GM21786 (cell line): ENCODE results near the gene SFTPD.

Experiments used
- ATAC-seq: cut with Tn5 transposase; IDR thresholded peaks from one replicate; pipeline ENCODE4 v1.9.1; 2021; ENCODE audit not compliant: unreplicated experiment

The SFTPD gene

GRCh38 chr10:79946271-79947082 is 2.4 kb downstream of the SFTPD start:
- ATAC-seq: no peak

GRCh38 chr10:79944428-79945395 is 4.2 kb downstream of the SFTPD start:
- ATAC-seq: no peak

DNA sequence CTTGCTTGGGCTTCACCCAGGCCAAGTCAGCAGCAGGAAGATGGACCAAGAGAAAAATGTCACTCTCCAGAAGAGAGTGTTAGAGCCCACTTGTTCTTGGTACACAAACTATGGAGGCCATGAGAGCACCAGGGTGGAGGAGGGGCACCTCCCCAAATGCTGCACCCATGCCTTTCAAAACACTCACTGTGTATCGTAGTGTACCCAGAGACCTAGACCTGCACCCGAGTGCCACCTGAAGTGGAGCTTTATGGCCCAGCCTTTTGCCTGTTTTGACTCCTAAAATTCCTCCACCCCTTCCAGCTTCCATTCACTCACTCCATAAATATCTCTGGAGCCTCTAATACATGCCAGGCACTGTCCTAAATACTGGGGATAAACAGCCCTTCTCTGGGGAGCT is 5.0 kb downstream of the SFTPD start:
- ATAC-seq: no peak

GRCh38 chr10:79942261-79943185 is 6.4 kb downstream of the SFTPD start:
- ATAC-seq: no peak

DNA sequence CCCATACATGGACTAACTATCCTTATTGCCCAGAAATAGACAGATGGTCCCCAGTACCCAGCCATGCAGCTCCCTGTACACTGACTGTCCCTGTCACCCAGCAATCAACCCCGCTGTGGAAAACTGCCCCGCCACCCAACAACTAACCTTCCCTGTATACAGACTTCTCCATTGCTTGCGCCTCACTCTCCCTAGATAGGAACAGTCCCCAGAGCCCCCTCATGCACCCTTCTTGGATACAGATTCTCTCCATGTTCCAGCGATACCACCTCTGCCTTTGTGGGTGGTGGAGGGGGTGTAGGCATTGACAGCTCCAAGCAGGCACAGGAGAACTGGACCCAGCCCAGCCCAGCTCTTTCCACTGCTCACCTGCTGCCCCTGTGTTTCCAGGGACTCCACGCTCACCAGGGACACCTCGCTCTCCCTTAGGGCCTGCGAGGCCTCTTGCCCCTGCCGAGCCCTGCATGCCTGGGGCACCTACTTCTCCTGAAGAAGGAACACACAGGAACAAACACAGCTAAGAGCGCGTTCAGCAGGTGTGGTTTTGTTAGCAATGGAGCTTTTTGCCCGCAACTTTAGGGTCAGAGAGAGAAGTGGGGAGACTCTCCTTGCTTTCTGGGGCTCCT is 7.2 kb downstream of the SFTPD start:
- ATAC-seq: no peak

GRCh38 chr10:79941146-79941545 is 7.8 kb downstream of the SFTPD start:
- no peak for ATAC-seq

DNA sequence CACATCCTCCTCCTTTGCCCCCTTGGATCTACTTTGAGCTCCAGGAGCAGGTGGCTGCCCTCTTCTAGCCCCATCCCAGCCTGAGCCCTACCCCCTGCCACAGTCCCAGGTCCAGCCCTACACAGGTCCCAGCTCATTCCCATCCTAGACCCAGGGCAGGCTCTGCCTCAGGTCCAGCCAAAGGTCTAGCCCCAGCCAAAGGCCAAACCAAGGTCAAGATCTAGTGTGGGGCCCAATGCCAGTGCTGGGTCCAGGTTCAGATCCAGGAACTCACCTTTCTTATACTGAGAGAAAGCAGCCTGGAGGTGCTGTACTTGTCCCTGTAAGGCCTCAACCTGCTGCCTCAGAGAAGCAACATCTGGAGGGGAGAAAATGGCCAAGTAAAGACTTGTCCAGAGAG is 8.5 kb downstream of the SFTPD start:
- ATAC-seq: no peak

DNA sequence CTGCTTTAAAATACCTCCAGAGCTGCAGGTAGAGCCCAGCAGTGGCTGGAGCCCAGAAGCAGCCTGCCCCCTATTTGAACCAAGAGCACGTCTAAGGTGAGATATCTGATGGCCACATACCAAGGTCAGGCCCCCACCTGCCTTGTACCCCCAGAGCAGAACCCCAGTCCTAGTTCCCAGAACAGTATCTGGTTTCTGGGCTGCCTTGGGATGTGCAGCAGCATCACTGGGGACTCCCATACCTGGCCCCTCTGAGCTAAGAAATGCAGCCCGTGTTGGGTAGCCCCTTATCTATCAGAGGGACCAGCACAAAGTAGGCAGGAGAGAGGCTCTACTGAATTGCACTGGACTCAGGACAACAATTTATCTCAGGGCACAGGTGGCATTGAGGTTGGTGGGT is 8.9 kb downstream of the SFTPD start:
- ATAC-seq: no peak

GRCh38 chr10:79938728-79939406 is 10.0 kb downstream of the SFTPD start:
- peak; percentile 59 for ATAC-seq

DNA sequence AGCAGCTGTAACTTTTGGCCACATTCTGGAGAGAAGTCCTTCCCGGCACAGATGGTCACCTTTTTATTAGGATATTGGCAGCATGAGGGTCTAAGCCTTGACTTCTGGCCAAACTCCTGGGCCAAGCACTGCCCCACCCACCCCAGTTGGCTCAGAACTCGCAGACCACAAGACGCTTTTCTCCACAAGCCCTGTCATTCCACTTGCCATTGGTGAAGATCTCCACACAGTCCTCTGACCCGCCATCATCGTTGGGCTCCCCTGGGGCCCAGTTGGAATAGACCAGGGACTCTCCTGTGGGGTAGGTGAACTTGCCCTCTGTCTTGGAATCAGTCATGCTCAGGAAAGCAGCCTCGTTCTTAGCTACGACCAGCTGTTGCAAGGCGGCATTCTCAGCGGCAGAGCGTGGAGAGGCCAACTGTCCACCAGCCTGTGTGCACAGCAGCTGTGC is 11.2 kb downstream of the SFTPD start:
- no peak for ATAC-seq

GRCh38 chr10:79936625-79937615 is 12.0 kb downstream of the SFTPD start:
- ATAC-seq: no peak

GRCh38 chr10:79933961-79934360 is 14.9 kb downstream of the SFTPD start:
- no peak for ATAC-seq

DNA sequence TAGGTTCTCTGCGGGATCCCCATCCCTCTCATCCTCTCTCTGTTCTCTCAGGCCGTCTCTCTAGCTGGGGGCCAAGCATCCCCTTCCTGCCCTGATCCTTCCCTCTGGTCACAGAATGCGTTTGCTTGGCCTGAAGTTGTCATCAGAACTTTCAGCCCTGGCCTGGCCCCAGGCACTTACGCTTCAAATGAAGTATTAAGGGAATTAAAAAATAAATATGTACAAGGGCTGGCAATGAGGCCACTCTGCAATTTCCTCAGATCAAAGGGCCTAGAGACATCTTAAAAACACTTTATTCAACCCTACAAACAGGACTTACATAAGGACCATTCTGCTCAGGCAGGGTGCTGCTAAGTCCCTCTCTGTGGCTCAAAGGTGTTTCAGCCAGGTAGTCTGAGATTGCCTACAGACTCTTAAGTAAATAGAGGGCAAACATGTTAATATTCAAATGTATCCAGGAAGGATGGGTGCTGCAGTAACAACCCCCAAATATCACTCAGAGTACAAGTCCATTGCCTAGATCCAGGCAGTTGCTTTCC is 16.0 kb downstream of the SFTPD start:
- no peak for ATAC-seq

DNA sequence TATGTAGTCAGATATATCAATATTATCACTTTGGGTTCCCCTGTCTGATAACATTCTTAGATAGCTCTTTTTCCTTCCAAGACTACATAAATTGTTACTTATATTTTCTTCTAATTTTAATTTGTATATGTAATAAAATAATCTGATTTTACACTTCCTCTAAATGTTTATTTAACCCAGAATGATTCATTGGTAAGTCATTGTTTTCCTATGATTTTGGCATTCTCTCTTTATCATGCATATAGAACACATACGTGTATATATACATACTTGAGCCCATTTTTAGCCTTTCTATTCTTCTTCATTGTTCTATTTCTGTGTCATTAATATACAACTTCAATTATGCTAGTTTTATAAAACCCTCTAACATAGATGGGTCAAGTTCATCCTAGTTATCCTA is 16.6 kb downstream of the SFTPD start:
- ATAC-seq: no peak

DNA sequence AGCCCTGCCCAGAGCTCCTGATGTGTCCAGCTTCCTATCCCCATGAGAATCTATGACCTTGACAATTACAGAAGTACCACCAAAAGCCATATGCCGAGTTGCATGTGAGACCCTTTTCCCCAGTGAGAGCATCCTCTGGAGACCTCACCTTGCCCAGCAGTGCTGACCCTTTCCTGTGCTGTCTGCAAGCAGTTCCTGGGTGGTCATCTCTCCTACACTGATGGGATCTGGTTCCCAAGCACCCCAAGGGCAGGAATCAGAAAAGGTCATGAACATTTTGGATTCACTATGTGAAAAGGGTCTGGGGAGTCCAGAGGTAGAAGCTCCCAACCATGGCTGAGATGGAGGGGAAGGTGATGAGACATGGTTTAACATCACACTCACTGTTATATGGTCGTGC is 18.2 kb downstream of the SFTPD start:
- no peak for ATAC-seq

DNA sequence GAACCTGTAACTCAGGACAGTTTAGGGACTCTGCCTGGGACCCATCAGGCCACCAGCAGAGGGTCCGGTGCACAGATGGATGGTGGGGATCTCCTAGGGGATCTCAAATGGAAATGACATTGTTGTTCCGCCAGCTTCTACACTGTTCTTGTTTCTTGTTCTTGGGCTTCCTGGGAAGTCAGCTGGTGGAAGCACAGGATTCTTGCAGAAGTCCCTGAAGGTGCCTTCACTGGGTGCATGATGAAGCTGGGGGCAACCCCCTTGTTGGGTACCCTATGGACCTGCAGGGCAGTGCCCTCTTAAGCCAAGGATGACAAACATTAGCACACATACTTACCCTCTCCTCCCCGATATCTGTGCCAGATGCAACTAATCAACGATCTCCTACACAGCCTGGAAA is 18.6 kb downstream of the SFTPD start:
- ATAC-seq: no peak

DNA sequence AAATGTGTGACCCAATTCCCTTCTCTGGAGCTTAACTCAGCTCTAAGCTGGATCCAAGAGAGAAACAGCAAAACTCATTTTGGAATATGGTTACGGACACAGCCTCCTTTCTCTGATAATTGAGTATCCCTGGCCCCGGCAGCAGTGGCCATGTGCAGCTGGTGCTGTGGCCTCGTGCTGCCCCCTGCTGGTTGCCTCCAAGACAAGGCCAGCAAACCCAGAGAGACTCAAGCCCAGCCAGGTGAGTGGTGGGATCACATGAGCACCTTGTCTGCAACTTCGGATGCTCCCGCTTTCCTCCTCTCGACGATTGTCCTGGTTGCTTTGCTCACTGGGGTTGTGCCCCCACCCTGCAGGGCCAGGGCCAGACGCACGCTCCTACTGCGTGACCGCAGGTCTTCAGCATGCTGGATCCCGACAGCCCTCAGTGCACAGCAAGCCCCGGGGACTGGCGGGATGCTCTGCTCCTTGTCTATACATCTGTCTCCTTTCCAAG is 19.4 kb downstream of the SFTPD start:
- peak; percentile 85 for ATAC-seq

DNA sequence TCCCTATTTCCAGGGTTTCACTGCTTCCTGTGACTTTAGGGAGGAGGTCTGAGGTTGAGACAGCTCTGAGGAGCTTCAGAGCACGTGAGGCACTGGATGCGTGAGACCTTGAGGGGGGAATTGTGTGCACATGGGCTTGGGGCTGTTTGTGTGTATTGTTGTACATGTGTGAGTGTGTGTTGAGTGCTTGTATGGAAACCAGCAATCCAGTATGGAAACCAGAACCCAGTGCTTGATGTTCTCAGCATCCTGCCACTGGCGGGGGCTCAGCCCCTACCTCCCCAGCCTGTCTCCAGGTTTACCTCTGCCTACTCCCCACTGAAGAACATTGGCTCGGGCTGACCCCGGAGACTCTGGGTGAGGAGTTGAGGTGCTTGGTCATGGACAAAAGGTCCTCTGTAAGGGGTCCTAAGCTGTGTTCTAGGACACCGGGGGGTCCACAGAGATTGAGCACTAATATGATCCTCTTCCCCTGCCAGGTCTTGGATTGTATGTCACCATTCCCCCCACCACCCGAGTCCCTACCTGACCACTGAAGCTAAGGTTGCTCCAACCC is 20.8 kb downstream of the SFTPD start:
- ATAC-seq: no peak
